Measurements from ENCODE around the gene VAV2.

The VAV2 gene

GRCh38 chr9:133888048-133888808, 103.9 kb downstream of the VAV2 start:
- DNase-seq: no peak

- DNase-seq: no peak
These were observed 104.5 kb downstream of the VAV2 start for GRCh38 chr9:133887540-133888047.

GRCh38 chr9:133886563-133887501, 105.3 kb downstream of the VAV2 start:
- no peak for DNase-seq

- no peak for DNase-seq
These were observed 107.0 kb downstream of the VAV2 start for GRCh38 chr9:133884907-133885744.

GRCh38 chr9:133882849-133883755, 109.0 kb downstream of the VAV2 start:
- no peak for DNase-seq

- no peak for DNase-seq
These were observed 110.3 kb downstream of the VAV2 start for GRCh38 chr9:133881671-133882381.

GRCh38 chr9:133880851-133881661, 111.1 kb downstream of the VAV2 start:
- DNase-seq: no peak

GRCh38 chr9:133880136-133880535, 112.0 kb downstream of the VAV2 start:
- DNase-seq: no peak

- DNase-seq: no peak
These were observed 112.5 kb downstream of the VAV2 start for GRCh38 chr9:133879615-133880014.

- no peak for DNase-seq
These were observed 113.7 kb downstream of the VAV2 start for GRCh38 chr9:133878402-133878801.

GRCh38 chr9:133877967-133878366, 114.2 kb downstream of the VAV2 start:
- no peak for DNase-seq

GRCh38 chr9:133877327-133877726, 114.8 kb downstream of the VAV2 start:
- no peak for DNase-seq

GRCh38 chr9:133876836-133877235, 115.3 kb downstream of the VAV2 start:
- no peak for DNase-seq

- no peak for DNase-seq
These were observed 116.0 kb downstream of the VAV2 start for GRCh38 chr9:133876144-133876543.

GRCh38 chr9:133875131-133875530, 117.0 kb downstream of the VAV2 start:
- DNase-seq: no peak

- DNase-seq: no peak
These were observed 117.5 kb downstream of the VAV2 start for GRCh38 chr9:133874659-133875058.

GRCh38 chr9:133874060-133874657, 118.0 kb downstream of the VAV2 start:
- no peak for DNase-seq

GRCh38 chr9:133873461-133873891, 118.6 kb downstream of the VAV2 start:
- DNase-seq: no peak

- DNase-seq: no peak
These were observed 119.1 kb downstream of the VAV2 start for GRCh38 chr9:133873009-133873408.

Measured in activated CD4-positive, alpha-beta T cell treated with anti-CD3 and anti-CD28 coated beads, Interleukin-2, Interleukin-6, amounts not matched to agents 100 ng/mL and 50 ng/mL, durations not matched to agents 16 hours and 8 hours (primary cell).